CD8-positive, alpha-beta memory T cell (primary cell): ENCODE data around the gene GTF2B. TPM values are rescaled to one million over a fixed set of nuclear protein-coding genes. Genes with fewer than 3 reads are reported as not detected.
"Not testable (repeated sequence)": the region's sequence is repeated elsewhere in the genome, so short reads cannot be mapped to it uniquely, and the experiment has no call there.

ENCODE experiments used
- CTCF ChIA-PET: fragments of 350-600 bp; sonication (Branson Sonifier 250); formaldehyde crosslinking; loops from one replicate; lab custom pipeline; 2021; ENCODE audit warnings: antibody characterized with exemption; lab: Charles Lee
- POLR2A ChIA-PET: fragments of 350-600 bp; sonication (Branson Sonifier 250); formaldehyde crosslinking; loops from one replicate; lab custom pipeline; 2021; ENCODE audit warnings: antibody characterized with exemption; lab: Charles Lee
- DNase-seq, 5 donors: peaks; one replicate each; pipeline versions ENCODE4 v3.0.0 to v3.0.0-alpha.2; 2020 to 2022; ENCODE audit warnings: mixed read lengths in 1 of 5
- H3K27ac ChIP-seq: one replicate; pipeline ENCODE4 v1.7.0; 2013; ENCODE audit warnings: low read depth, mild to moderate bottlenecking, low read length, moderate library complexity
- H3K27me3 ChIP-seq: 2 replicates; pipeline ENCODE4 v1.7.0; 2013; ENCODE audit warnings: low read length, mild to moderate bottlenecking; ENCODE audit not compliant: insufficient read depth, poor library complexity, severe bottlenecking
- H3K36me3 ChIP-seq: 2 replicates; pipeline ENCODE4 v1.7.0; 2013; ENCODE audit warnings: mild to moderate bottlenecking, low read length, moderate library complexity; ENCODE audit not compliant: insufficient read depth
- H3K4me1 ChIP-seq: 2 replicates; pipeline ENCODE4 v1.7.0; 2013; ENCODE audit warnings: mild to moderate bottlenecking, low read length, moderate library complexity; ENCODE audit not compliant: insufficient read depth
- H3K4me3 ChIP-seq: 2 replicates; pipeline ENCODE4 v1.7.0; 2013; ENCODE audit warnings: mild to moderate bottlenecking, low read length
- H3K9me3 ChIP-seq: 2 replicates; pipeline ENCODE4 v1.7.0; 2013; ENCODE audit warnings: mild to moderate bottlenecking, low read length
- H3K27ac Mint-ChIP-seq, 8 donors: one replicate each; pipeline ENCODE4 v1.8.0; 2020 to 2021; ENCODE audit warnings: mixed read lengths in 8 of 8, mild to moderate bottlenecking in 6 of 8, inconsistent platforms in 3 of 8, moderate library complexity in 3 of 8
- H3K27me3 Mint-ChIP-seq, 2 donors: one replicate each; pipeline ENCODE4 v1.8.0; 2020 to 2021; ENCODE audit warnings: mixed read lengths in 2 of 2, mild to moderate bottlenecking in 1 of 2, moderate library complexity in 1 of 2
- H3K36me3 Mint-ChIP-seq, 3 donors: one replicate each; pipeline ENCODE4 v1.8.0; 2020 to 2021; ENCODE audit warnings: mixed read lengths in 3 of 3, inconsistent platforms in 1 of 3, mild to moderate bottlenecking in 1 of 3
- H3K4me1 Mint-ChIP-seq, 3 donors: one replicate each; pipeline ENCODE4 v1.8.0; 2020 to 2021; ENCODE audit warnings: mixed read lengths in 3 of 3, inconsistent platforms in 1 of 3, mild to moderate bottlenecking in 1 of 3
- H3K4me3 Mint-ChIP-seq, 7 donors: one replicate each; pipeline ENCODE4 v1.8.0; 2020 to 2021; ENCODE audit warnings: mixed read lengths in 7 of 7, mild to moderate bottlenecking in 6 of 7, moderate library complexity in 4 of 7, inconsistent platforms in 2 of 7
- H3K9me3 Mint-ChIP-seq, 5 donors: one replicate each; pipeline ENCODE4 v1.8.0; 2020 to 2022; ENCODE audit warnings: mixed read lengths in 5 of 5, mild to moderate bottlenecking in 3 of 5, moderate library complexity in 2 of 5, inconsistent platforms in 1 of 5
- polyA plus RNA-seq: library from polyadenylated mRNA; unstranded; fragments of 300-500 nt; fragmentation: Illumina TruSeq; gene quantifications from one replicate; pipeline ENCODE4 v1.2.3, GENCODE V29; 2021
- total RNA-seq, 2 experiments: library from RNA; stranded (reverse); gene quantifications; one replicate each; pipeline ENCODE4 v1.2.3, GENCODE V29; 2021

GTF2B gene
- total and polyA plus RNA-seq, 3 experiments from 2014 or later, result 39.9 to 49.9 (median 40.7) TPM

DNA sequence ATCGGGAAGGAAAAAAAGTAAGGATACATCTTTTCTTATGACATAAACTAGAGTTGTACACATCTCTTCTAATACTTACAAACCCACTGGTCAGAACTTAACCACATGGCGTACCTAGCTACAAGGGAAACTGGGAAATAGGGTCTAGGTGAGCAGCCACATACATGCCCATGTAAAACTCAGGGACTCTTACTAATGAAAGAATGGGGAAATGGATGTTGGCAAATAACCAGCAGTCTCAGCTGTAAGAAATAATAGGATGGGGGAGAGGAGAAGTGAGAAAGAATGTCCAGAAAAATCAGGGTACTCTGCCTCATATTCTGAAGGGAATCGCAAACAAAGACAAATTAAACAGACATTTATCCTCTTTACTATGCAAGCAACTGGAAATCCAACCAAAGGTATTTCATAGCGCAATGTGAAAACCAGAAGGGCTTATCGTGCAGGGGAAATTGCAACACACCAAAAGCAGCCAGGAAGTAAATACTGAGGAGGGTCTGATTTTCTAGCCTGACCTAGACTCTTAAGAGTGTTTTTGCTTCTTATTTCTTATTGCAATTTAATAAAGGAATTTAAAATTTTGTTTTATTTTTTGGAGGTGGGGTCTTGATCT, 17.5 kb downstream of the GTF2B start:
- no peaks in the 10 kb centered on the region for H3K36me3 ChIP-seq
- Mint-ChIP-seq H3K36me3 (peaks cover 0 to 41% (median 0%) of the 10 kb centered on the region in 3 donors), H3K27me3 (no peaks in the 10 kb centered on the region), H3K9me3 (no peaks in the 10 kb centered on the region), H3K4me3 (peak overlapping the region in 2 of 7 donors; percentile 23), H3K27ac (peak overlapping the region in 3 of 8 donors; percentile 11 to 26 (median 26)), H3K4me1 (peaks cover 42 to 78% (median 57%) of the 10 kb centered on the region in 3 donors)
- POLR2A ChIA-PET, result no interaction called here
- H3K4me1 ChIP-seq, result peaks cover 31% of the 10 kb centered on the region
- no peak overlapping the region for H3K27ac ChIP-seq
- CTCF ChIA-PET, result no interaction called here
- H3K27me3 ChIP-seq, result no peaks in the 10 kb centered on the region
- no peaks in the 10 kb centered on the region for H3K9me3 ChIP-seq
- no peak for DNase-seq
- H3K4me3 ChIP-seq, result no peak overlapping the region

DNA sequence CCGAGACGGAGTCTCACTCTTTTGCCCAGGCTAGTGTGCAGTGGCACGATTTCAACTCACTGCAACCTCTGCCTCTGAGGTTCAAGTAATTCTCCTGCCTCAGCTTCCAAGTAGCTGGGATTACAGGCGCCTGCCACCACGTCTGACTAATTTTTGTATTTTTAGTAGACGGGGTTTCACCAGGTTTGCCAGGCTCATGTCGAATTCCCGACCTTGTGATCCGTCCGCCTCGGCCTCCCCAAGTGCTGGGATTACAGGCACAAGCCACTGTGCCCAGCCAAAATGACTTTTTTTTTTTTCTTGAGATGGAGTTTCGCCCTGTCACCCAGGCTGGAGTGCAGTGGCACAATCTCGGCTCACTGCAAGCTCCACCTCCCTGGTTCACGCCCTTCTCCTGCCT, 21.7 kb downstream of the GTF2B start:
- H3K4me3 ChIP-seq, H3K36me3 ChIP-seq, H3K27me3 Mint-ChIP-seq, H3K9me3 Mint-ChIP-seq, CTCF ChIA-PET, H3K27me3 ChIP-seq, DNase-seq, POLR2A ChIA-PET, H3K27ac Mint-ChIP-seq, H3K9me3 ChIP-seq, H3K27ac ChIP-seq: not testable (repeated sequence)
- peak overlapping the region in 1 of 7 donors; percentile 72 for H3K4me3 Mint-ChIP-seq
- peaks cover 49 to 76% (median 59%) of the 10 kb centered on the region in 3 donors for H3K4me1 Mint-ChIP-seq
- peaks cover 0 to 28% (median 0%) of the 10 kb centered on the region in 3 donors for H3K36me3 Mint-ChIP-seq
- H3K4me1 ChIP-seq, result peaks cover 16% of the 10 kb centered on the region

DNA sequence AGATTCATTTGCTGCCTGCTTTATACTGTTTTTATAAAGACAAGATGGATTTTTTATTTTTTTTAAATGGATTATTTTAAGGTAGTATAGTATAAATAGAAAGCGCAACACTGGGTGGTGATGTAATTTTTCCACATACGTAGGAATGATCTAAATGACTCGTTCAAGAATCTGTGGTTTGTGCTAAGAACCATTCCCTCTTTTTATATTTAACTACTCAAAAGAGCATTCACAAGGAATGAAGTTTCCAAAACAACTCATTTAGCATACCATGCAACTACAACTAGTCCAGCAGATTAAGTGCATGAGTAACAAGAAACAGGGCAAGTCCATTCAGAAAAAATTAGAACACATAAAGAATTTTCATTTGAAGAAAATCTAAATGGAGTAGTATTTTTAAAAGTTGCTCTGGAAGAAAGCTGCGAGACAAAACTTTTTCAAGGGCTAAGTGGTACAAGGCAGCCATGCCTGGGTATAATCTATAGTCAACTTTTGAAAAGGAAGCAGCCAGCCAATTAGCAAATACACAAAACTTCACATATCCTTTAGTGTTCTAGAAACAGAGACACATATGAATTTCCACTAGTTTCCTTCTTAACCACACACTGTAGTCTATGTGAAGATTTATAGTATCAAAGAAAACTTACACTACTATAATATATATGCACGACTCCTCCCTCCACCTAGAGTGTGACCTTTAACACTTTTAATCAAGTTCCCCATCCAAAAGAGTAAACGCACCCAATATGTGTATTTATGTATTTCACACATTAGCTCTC, 23.4 kb downstream of the GTF2B start:
- no peaks in the 10 kb centered on the region for H3K27me3 Mint-ChIP-seq

DNA sequence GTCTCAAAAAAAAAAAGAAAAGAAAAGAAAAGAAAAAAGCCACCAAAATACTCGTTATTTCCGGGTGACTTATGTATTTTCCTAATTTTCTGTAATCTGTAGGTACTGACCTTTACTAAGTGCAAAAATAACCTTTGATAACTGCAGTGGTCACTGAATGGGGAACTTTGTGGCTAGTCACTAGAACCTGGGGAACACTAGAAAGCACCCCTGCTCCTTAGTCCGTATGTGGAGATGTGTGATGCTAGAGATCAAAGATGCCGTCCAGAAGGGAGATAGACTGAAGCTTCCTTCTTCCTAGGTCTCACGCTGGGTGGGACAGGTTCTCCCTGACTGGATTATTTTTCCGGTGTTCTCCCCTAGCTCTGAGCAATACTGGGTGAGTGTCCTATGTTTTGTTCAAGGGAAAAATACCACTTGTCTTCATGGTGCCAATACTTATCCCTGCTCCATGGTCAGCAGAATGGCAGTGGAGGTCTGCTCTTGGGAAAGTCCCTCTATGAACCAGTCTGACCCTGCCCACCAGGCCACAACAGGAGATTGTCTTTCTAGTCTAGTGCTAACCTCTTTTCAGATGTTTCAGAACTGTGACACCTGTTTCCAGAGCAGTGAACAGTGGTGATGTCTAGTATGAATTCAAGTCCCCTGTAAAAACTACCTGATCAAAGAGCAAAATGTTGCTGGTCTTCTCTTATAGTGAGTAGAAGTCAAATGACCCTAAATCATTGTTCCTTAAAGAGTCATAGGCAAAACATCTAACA, 39.9 kb downstream of the GTF2B start:
- peaks cover 4 to 6% (median 5%) of the 10 kb centered on the region in 3 donors for H3K4me1 Mint-ChIP-seq
- peak overlapping the region in 4 of 8 donors; percentile 5 to 20 (median 11) for H3K27ac Mint-ChIP-seq
- peaks cover 0 to 49% (median 21%) of the 10 kb centered on the region in 3 donors for H3K36me3 Mint-ChIP-seq
- POLR2A ChIA-PET, result no interaction called here
- no peak for DNase-seq
- no peaks in the 10 kb centered on the region for H3K4me1 ChIP-seq
- no peak overlapping the region for H3K27ac ChIP-seq
- H3K27me3 ChIP-seq, result no peaks in the 10 kb centered on the region
- H3K36me3 ChIP-seq, result peaks cover 3% of the 10 kb centered on the region
- H3K9me3 Mint-ChIP-seq, result no peaks in the 10 kb centered on the region
- no peak overlapping the region for H3K4me3 ChIP-seq
- no peaks in the 10 kb centered on the region for H3K9me3 ChIP-seq
- CTCF ChIA-PET, result no interaction called here
- H3K4me3 Mint-ChIP-seq, result no peak overlapping the region
- H3K27me3 Mint-ChIP-seq, result no peaks in the 10 kb centered on the region

More for the DNA sequence above, 23.4 kb downstream of the GTF2B start:
- Mint-ChIP-seq H3K9me3 (no peaks in the 10 kb centered on the region), H3K4me3 (peak overlapping the region in 5 of 7 donors; percentile 11 to 47 (median 28)), H3K27ac (peak overlapping the region in 5 of 8 donors; percentile 0 to 82 (median 24)), H3K4me1 (peaks cover 47 to 74% (median 61%) of the 10 kb centered on the region in 3 donors), H3K36me3 (peaks cover 3 to 33% (median 7%) of the 10 kb centered on the region in 3 donors)
- POLR2A ChIA-PET, result no interaction called here
- no peaks in the 10 kb centered on the region for H3K27me3 ChIP-seq
- no peak overlapping the region for H3K4me3 ChIP-seq
- no peak for DNase-seq
- H3K9me3 ChIP-seq, result no peaks in the 10 kb centered on the region
- H3K4me1 ChIP-seq, result peaks cover 16% of the 10 kb centered on the region
- H3K27ac ChIP-seq, result no peak overlapping the region
- CTCF ChIA-PET, result interaction anchor here (1.5 kb wide), 1 partner anchor 9 kb away, joined by 6 read pairs; no protein-coding TSS in a partner anchor
- peaks cover 3% of the 10 kb centered on the region for H3K36me3 ChIP-seq

- Histone ChIP-seq H3K36me3 (no peaks in the 10 kb centered on the region), H3K27ac (no peak overlapping the region), H3K4me3 (no peak overlapping the region), H3K9me3 (no peaks in the 10 kb centered on the region), H3K4me1 (no peaks in the 10 kb centered on the region), H3K27me3 (no peaks in the 10 kb centered on the region)
- CTCF ChIA-PET, result interaction anchor here (1.1 to 3.4 kb wide), 4 partner anchors 9 to 31 kb away, joined by 3 to 8 read pairs (median 4); no protein-coding TSS in a partner anchor
- no peak overlapping the region for H3K4me3 Mint-ChIP-seq
- no peak for DNase-seq
- no peaks in the 10 kb centered on the region for H3K4me1 Mint-ChIP-seq
- no peaks in the 10 kb centered on the region for H3K9me3 Mint-ChIP-seq
- POLR2A ChIA-PET, result no interaction called here
- peak overlapping the region in 1 of 8 donors; percentile 78 for H3K27ac Mint-ChIP-seq
- no peaks in the 10 kb centered on the region for H3K27me3 Mint-ChIP-seq
- H3K36me3 Mint-ChIP-seq, result peaks cover 0 to 18% (median 7%) of the 10 kb centered on the region in 3 donors
Measured at GRCh38 chr1:88847643-88848042, 43.7 kb downstream of the GTF2B start.

DNA sequence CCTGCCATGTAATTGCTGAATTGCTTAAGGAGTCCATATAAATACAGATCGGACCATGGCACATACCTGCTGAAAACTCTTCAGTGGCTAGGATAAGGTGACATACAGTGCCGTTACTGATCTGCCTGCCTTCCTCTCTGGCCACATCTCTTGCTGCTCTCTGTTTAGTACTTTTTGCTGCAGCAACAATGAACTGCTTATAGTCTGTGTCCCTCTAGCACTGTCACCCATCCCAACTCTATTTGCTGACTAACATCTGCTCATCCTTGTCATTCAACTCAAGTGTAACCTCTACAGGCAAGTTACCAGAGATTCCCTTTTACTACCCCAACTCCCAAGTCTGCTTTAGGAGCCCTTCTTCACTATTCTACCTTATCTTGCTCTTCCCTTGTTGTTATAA, 65.6 kb downstream of the GTF2B start:
- H3K27me3 ChIP-seq, result no peaks in the 10 kb centered on the region
- H3K4me1 Mint-ChIP-seq, result no peaks in the 10 kb centered on the region
- H3K27ac ChIP-seq, result no peak overlapping the region
- peaks cover 8% of the 10 kb centered on the region for H3K36me3 ChIP-seq
- POLR2A ChIA-PET, result no interaction called here
- no peak overlapping the region for H3K4me3 ChIP-seq
- H3K9me3 ChIP-seq, result no peaks in the 10 kb centered on the region
- H3K4me3 Mint-ChIP-seq, result no peak overlapping the region
- CTCF ChIA-PET, result no interaction called here
- no peaks in the 10 kb centered on the region for H3K27me3 Mint-ChIP-seq
- peaks cover 0 to 57% (median 9%) of the 10 kb centered on the region in 3 donors for H3K36me3 Mint-ChIP-seq
- no peak overlapping the region for H3K27ac Mint-ChIP-seq
- no peak for DNase-seq
- H3K9me3 Mint-ChIP-seq, result no peaks in the 10 kb centered on the region
- H3K4me1 ChIP-seq, result no peaks in the 10 kb centered on the region

GRCh38 chr1:88819642-88820041, 71.7 kb downstream of the GTF2B start:
- H3K4me3 Mint-ChIP-seq, H3K4me1 Mint-ChIP-seq, H3K4me3 ChIP-seq, H3K36me3 ChIP-seq, CTCF ChIA-PET, H3K27ac ChIP-seq, H3K9me3 Mint-ChIP-seq, H3K4me1 ChIP-seq, DNase-seq, POLR2A ChIA-PET, H3K27me3 ChIP-seq, H3K27me3 Mint-ChIP-seq, H3K9me3 ChIP-seq, H3K27ac Mint-ChIP-seq: not testable (repeated sequence)
- H3K36me3 Mint-ChIP-seq, result peaks cover 24 to 57% (median 29%) of the 10 kb centered on the region in 3 donors
